Parathyroid adenoma (tissue), 2 donors: ENCODE data around the gene MTG2.

Experiments used
- H2AFZ ChIP-seq: fragments of 300-600 bp; sonication (generic); one replicate; pipeline ENCODE4 v1.7.0; 2017; ENCODE audit warnings: antibody characterized with exemption, mild to moderate bottlenecking
- H3K27ac ChIP-seq: fragments of 300-600 bp; sonication (generic); one replicate; pipeline ENCODE4 v1.7.0; 2017
- H3K27me3 ChIP-seq: fragments of 300-600 bp; sonication (generic); one replicate; pipeline ENCODE4 v1.7.0; 2017; ENCODE audit warnings: low read length; ENCODE audit not compliant: control insufficient read depth, insufficient read depth
- H3K36me3 ChIP-seq: fragments of 300-600 bp; sonication (generic); one replicate; pipeline ENCODE4 v1.7.0; 2017; ENCODE audit warnings: low read length; ENCODE audit not compliant: control insufficient read depth, insufficient read depth
- H3K4me1 ChIP-seq: fragments of 300-600 bp; sonication (generic); one replicate; pipeline ENCODE4 v1.7.0; 2017; ENCODE audit warnings: control low read depth
- H3K4me2 ChIP-seq: fragments of 300-600 bp; sonication (generic); one replicate; pipeline ENCODE4 v1.7.0; 2017; ENCODE audit warnings: low read length
- H3K4me3 ChIP-seq: fragments of 300-600 bp; sonication (generic); one replicate; pipeline ENCODE4 v1.7.0; 2017; ENCODE audit warnings: low read depth, low read length
- H3K79me2 ChIP-seq: fragments of 300-600 bp; sonication (generic); one replicate; pipeline ENCODE4 v1.7.0; 2017; ENCODE audit warnings: control low read depth
- H3K9ac ChIP-seq: fragments of 300-600 bp; sonication (generic); one replicate; pipeline ENCODE4 v1.7.0; 2017; ENCODE audit warnings: mild to moderate bottlenecking
- H3K9me3 ChIP-seq: fragments of 300-600 bp; sonication (generic); one replicate; pipeline ENCODE4 v1.7.0; 2017; ENCODE audit warnings: low read length; ENCODE audit not compliant: control insufficient read depth
- CTCF ChIP-seq: fragments of 300-600 bp; sonication (generic); IDR thresholded peaks from one replicate; pipeline ENCODE4 v1.7.0; 2017; ENCODE audit warnings: antibody characterized with exemption, mild to moderate bottlenecking
- donor health status: primary hyperparathyroidism.

The MTG2 gene

DNA sequence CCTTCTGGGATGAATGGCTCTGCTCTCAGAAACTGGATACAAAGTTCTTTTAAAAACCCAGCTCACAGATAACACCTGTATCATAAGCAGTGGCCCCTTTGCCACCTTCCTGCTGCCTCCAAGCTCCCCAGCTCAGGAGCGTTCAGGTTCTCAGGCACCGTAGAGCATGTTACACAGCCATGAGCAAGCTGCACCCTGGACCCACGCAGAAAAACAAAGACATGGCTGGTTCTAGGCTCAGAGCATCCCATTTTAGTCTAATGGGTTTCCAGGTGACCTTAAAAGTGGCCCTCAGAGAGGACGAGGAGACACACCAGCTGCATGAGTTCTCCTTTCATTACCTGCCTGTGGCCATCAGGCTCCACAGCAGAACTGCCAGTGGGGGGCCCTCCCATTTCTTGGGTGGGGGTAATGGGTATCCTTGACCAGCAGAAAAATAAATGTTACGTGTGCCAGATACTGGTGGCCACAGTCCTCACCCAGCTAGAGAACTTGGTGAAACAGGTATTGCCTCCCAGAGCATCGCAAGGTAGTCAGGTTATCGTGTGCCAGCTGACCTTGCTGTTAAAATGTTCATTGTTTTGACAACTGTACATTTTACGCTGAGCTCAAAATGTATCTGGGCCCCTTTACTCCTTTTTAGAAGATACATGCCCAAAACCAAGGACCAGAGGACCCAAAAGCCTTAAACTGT is 47.1 kb upstream of the MTG2 start:
- H3K27ac ChIP-seq, result no peak overlapping the region

GRCh38 chr20:62136283-62137091 is 46.3 kb upstream of the MTG2 start:
- Histone ChIP-seq H3K4me2 (no peak overlapping the region), H3K79me2 (peaks cover 9% of the 10 kb centered on the region), H2AFZ (no peak overlapping the region), H3K36me3 (no peaks in the 10 kb centered on the region), H3K4me3 (no peak overlapping the region), H3K9ac (no peak overlapping the region), H3K4me1 (peaks cover 4% of the 10 kb centered on the region), H3K9me3 (no peaks in the 10 kb centered on the region), H3K27ac (no peak overlapping the region), H3K27me3 (no peaks in the 10 kb centered on the region)
- peak; percentile 88 for TF ChIP-seq CTCF

More for the DNA sequence above, 47.1 kb upstream of the MTG2 start:
- Histone ChIP-seq H3K4me2 (no peak overlapping the region), H2AFZ (no peak overlapping the region), H3K27me3 (no peaks in the 10 kb centered on the region), H3K79me2 (peaks cover 7% of the 10 kb centered on the region), H3K36me3 (no peaks in the 10 kb centered on the region), H3K9ac (no peak overlapping the region), H3K4me1 (no peaks in the 10 kb centered on the region), H3K4me3 (no peak overlapping the region), H3K9me3 (no peaks in the 10 kb centered on the region)
- no peak for TF ChIP-seq CTCF

DNA sequence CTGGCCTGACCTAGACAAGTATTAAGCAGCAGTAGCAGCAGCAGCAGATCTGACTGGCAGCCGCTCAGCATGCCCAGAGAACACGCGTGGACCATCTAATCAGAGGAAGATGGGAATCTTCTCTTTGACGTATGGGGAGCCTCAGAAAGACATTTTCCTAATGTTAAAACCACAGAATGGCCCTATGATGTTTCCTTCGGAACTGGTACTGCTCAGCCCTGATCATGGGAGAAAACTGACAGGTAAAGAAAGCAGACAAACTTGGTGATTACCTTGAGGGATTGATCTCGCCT is 45.8 kb upstream of the MTG2 start:
- Histone ChIP-seq H3K4me2 (no peak overlapping the region), H3K9me3 (no peaks in the 10 kb centered on the region), H3K79me2 (peaks cover 10% of the 10 kb centered on the region), H3K36me3 (no peaks in the 10 kb centered on the region), H3K27ac (no peak overlapping the region), H2AFZ (no peak overlapping the region), H3K4me1 (peaks cover 10% of the 10 kb centered on the region), H3K27me3 (no peaks in the 10 kb centered on the region), H3K4me3 (no peak overlapping the region), H3K9ac (no peak overlapping the region)
- TF ChIP-seq CTCF, result no peak

DNA sequence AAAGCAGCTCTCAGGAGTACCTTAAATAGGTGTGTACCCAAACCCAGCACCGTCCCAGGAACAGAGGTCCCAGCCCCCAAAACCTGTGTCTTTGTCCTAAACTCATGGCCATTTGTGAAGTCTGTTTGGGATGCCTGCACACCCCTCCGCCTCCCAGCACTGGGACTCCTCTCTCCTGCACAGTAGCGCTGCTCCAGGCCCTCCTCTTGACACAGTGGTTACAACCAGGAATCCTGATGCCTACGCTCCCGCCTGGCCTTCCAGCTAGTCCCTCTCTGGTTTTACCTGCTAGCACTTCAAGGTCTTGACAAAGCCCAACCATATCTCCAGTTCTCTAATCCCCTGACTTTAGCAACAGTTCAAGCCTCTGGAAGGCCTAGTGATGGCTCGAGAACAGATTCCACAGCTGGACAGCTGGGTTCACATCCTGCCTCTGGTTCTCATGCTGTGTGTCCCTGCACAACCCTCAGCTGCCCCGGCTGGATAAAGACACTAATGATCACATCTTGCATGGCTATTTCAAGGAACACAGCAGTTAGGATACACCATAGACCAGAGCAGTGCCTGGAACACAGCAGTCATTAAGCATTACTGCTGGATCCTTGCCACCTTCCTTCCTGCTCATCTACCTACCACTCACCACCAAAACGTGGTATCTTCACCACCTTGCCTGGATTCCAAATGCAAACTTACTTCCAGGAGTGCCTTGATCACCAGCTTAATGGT is 45.2 kb upstream of the MTG2 start:
- TF ChIP-seq CTCF, result no peak
- H2AFZ ChIP-seq, result no peak overlapping the region
- H3K36me3 ChIP-seq, result no peaks in the 10 kb centered on the region
- H3K4me1 ChIP-seq, result peaks cover 11% of the 10 kb centered on the region
- peaks cover 12% of the 10 kb centered on the region for H3K79me2 ChIP-seq
- no peaks in the 10 kb centered on the region for H3K9me3 ChIP-seq
- H3K9ac ChIP-seq, result no peak overlapping the region
- no peaks in the 10 kb centered on the region for H3K27me3 ChIP-seq
- H3K4me3 ChIP-seq, result no peak overlapping the region
- no peak overlapping the region for H3K4me2 ChIP-seq
- H3K27ac ChIP-seq, result no peak overlapping the region
